ENCODE results near the gene MN1. TPM values are rescaled to one million over a fixed set of nuclear protein-coding genes. Genes with fewer than 3 reads are reported as not detected.

MN1 gene
- total RNA-seq, 2 experiments from 2014 or later = 0.06 TPM

DNA sequence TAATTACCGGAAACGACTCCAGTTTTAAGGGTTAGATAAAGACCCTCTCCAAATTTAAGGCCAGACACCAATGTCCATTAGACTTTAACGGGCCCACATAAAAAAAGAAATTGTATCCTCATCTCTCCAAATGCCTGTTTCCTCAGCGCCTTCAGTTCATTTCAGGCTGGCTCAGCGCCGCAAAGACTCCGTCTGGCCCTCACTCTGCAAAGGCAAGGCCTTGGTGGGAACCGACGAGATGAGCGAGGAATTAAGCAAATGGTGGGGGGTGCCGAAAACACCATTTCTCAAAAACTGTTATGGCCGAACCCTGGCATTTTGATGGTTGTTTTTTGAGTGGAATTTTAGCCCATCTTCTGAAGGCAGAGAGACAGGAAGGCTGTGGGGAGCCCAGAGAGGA, 15.7 kb downstream of the MN1 start:
- DNase-seq = no peak
- Mint-ChIP-seq H3K9me3 (no peaks in the 10 kb centered on the region), H3K36me3 (no peaks in the 10 kb centered on the region), H3K4me1 (no peaks in the 10 kb centered on the region), H3K27ac (no peak overlapping the region), H3K27me3 (peaks cover 5% of the 10 kb centered on the region), H3K4me3 (no peak overlapping the region)

DNA sequence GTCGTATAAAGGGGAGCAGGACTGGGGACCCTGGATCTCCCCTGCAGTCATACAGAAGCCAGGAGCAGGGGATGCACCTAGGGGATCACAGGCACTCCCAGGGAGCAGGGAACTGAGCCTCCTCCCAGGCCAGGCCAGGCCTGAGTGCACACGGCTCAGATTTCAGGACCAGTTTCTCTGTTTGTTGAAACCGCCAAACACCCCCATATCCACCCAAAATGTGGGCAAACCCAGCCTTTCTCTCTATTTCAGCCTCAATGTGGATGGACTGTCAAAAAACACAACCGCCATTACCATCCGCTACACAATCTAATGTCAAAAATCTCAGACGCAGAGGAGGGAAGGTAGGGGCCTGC, 17.5 kb downstream of the MN1 start:
- no peak overlapping the region for H3K27ac Mint-ChIP-seq
- H3K4me3 Mint-ChIP-seq = no peak overlapping the region
- no peaks in the 10 kb centered on the region for H3K9me3 Mint-ChIP-seq
- peaks cover 5% of the 10 kb centered on the region for H3K27me3 Mint-ChIP-seq
- DNase-seq = no peak
- H3K4me1 Mint-ChIP-seq = no peaks in the 10 kb centered on the region
- H3K36me3 Mint-ChIP-seq = no peaks in the 10 kb centered on the region

DNA sequence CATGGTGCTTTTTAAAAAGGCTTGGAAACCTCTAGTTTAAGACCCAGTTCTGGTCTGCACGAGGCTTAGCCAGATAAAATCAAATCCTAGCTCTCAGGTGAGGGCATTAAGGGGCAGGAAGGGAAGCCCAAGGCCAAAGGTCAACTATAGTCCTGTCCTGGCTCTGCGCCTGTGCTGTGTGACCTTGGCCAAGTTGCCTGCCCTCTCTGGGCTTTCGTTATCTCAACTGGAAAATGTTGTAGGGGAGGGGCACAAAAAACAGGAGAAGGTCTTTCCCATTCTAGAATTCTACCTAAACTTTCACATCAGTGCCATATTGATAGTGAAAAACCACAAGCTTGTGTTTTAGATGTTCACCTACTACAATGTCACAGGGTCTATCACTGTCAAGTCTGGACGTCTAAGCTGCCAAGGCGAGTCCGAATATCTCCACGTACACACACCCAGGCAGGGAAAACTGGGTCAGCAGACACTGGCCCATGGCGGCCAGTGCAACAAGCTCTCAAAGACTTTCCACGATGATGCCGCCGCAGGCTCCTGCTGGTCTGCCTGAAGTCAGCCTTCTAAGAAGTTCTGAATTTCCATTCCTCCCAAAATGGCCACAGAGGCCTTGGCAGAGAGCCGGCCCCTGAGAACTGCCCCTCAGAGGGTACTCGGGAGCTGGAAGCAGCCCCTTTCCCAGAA, 18.0 kb downstream of the MN1 start:
- Mint-ChIP-seq H3K27me3 (peaks cover 5% of the 10 kb centered on the region), H3K4me3 (no peak overlapping the region), H3K9me3 (no peaks in the 10 kb centered on the region)

DNA sequence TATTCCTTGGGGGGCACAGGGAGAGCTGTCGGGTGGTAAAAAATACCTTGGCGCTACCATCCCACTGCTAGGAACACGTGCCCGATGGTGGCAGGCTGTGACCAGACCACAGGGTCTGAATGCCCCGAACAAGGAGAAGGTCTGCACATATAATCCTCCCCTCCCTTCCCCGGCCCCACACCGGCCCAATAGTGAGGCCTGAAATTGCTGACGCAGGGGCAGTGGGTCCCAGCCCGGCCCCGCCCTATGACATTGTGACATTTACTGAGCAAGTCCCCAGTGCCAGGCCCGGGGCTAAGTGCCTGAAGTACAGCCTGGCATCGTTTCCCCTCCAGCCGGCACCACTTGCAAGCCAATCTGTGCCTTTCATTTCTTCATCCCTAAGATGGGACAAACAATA, 19.5 kb downstream of the MN1 start:
- no peak overlapping the region for H3K4me3 Mint-ChIP-seq
- H3K9me3 Mint-ChIP-seq = no peaks in the 10 kb centered on the region
- peaks cover 15% of the 10 kb centered on the region for H3K27me3 Mint-ChIP-seq
- H3K27ac Mint-ChIP-seq = no peak overlapping the region
- DNase-seq = no peak
- no peaks in the 10 kb centered on the region for H3K36me3 Mint-ChIP-seq
- H3K4me1 Mint-ChIP-seq = no peaks in the 10 kb centered on the region

More for the DNA sequence above, 18.0 kb downstream of the MN1 start:
- no peak for DNase-seq
- no peaks in the 10 kb centered on the region for H3K36me3 Mint-ChIP-seq
- H3K4me1 Mint-ChIP-seq = no peaks in the 10 kb centered on the region
- H3K27ac Mint-ChIP-seq = no peak overlapping the region

DNA sequence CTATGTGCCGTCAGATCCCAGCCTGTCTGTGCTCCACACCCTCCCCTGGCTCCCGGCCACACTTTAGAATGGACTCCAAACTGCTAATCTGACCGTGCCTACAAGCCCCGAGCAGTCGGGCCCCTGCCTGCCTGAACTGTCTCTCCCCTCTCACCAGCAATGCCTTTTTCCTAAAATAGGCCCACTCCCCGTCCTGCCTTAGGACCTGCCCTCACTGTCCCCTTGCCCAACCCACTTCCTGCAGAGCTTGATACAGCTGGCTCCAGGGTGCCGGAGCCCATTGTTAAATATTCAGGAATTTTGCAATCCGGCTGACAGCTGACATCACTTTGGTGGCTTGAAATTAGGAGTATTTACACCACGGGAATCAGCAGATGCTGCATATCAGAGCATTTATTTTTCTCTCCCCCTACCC, 21.4 kb downstream of the MN1 start:
- no peaks in the 10 kb centered on the region for H3K36me3 Mint-ChIP-seq
- H3K9me3 Mint-ChIP-seq = no peaks in the 10 kb centered on the region
- no peaks in the 10 kb centered on the region for H3K4me1 Mint-ChIP-seq
- H3K27ac Mint-ChIP-seq = no peak overlapping the region
- H3K4me3 Mint-ChIP-seq = no peak overlapping the region
- peaks cover 22% of the 10 kb centered on the region for H3K27me3 Mint-ChIP-seq
- DNase-seq = no peak

DNA sequence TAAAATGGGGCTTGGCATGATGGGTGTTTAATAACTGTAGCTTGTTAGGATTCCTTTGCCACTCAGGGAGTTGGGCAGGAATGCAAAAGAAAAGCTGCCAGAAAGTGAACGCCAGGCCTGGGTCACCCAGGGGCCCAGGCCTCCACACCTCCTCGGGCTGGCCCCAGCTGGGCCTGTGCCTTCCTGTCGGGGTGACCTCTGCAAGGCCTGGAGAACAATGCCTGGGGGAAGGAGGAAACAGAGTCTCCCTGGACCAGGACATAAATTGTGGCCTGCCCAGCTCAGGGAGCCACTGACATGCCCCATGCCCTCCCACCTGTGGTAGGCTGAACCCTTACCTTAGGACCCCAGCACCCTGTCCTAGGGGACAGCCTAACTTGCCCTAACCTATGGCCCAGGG, 21.9 kb downstream of the MN1 start:
- Mint-ChIP-seq H3K4me3 (no peak overlapping the region), H3K4me1 (no peaks in the 10 kb centered on the region), H3K36me3 (no peaks in the 10 kb centered on the region), H3K9me3 (no peaks in the 10 kb centered on the region), H3K27me3 (peaks cover 21% of the 10 kb centered on the region), H3K27ac (no peak overlapping the region)
- no peak for DNase-seq

DNA sequence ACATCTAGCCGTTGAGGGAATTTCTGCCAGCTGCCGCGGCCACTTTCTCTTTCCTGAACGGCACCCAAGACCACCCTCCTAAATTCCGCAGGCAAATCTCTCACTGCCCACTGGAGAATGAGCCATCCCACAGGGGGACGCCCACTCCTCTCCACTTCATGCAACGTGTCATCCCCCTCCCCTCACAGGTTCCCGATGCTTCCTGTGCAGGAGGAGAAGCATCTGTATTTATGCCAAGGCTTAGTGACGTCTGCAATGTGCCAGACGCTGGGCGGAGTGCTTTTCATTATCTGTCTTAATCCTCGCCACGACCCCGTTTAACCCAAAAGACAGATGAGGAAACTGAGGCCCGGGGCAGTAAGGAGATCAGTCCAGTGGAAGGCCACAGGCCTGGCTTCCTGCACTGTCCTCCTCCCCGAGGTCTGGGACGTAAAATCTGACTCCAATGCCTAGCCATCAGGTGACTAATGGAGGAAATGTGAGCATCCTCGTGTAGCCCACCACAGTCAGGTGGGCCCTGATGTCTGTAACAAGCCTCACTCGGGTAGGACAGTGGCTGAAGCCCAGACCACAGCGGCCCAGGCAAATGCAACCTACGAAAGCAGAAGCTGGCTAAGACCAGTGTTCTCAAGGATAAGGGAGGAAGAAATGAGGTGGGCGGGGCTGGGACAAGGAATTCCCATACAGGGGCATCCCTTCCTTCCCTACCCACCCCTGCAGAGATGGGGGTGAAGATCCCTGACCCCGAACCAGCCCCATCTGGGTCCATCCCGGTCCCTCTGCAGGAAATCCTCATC, 23.1 kb downstream of the MN1 start:
- H3K4me3 Mint-ChIP-seq = no peak overlapping the region
- DNase-seq = no peak
- H3K4me1 Mint-ChIP-seq = no peaks in the 10 kb centered on the region
- no peak overlapping the region for H3K27ac Mint-ChIP-seq
- peaks cover 21% of the 10 kb centered on the region for H3K27me3 Mint-ChIP-seq
- no peaks in the 10 kb centered on the region for H3K36me3 Mint-ChIP-seq
- no peaks in the 10 kb centered on the region for H3K9me3 Mint-ChIP-seq

DNA sequence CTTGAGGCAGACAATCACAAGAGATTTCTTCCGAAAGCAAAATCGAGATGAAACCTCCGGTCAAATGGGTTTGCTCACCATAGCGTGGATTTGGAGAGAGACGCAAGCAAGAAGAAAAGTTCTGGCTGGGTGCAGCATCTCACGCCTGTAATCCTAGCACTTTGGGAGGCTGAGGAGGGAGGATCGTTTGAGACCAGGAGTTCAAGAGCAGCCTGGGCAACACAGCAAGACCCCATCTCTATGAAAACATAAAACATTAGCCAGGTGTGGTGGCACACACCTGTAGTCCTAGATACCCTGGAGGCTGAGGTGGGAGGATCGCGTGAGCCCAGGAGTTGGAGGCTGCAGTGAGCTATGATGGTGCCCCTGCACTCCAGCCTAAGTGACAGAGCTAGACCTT, 24.4 kb downstream of the MN1 start:
- Mint-ChIP-seq H3K9me3 (no peaks in the 10 kb centered on the region), H3K36me3 (no peaks in the 10 kb centered on the region), H3K27ac (no peak overlapping the region), H3K4me1 (no peaks in the 10 kb centered on the region), H3K4me3 (no peak overlapping the region), H3K27me3 (peaks cover 21% of the 10 kb centered on the region)
- DNase-seq = no peak

DNA sequence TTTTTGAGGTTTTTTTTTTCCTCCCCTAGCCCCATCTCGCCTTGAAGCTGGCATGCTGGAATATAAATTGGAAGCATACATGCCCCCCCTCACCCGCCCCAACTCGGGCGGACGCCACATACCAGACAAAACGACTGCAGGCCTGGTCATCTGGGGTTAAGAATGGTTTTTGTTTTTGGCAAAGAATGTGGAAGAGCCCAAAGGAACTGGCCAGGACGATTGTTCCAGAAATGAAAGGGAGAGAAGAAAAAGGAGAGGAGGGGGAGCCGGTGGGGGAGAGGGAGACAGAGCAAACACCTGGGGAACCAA, 25.0 kb downstream of the MN1 start:
- H3K27me3 Mint-ChIP-seq = peaks cover 21% of the 10 kb centered on the region
- no peak for DNase-seq
- no peak overlapping the region for H3K4me3 Mint-ChIP-seq
- no peak overlapping the region for H3K27ac Mint-ChIP-seq
- H3K4me1 Mint-ChIP-seq = no peaks in the 10 kb centered on the region
- no peaks in the 10 kb centered on the region for H3K36me3 Mint-ChIP-seq
- H3K9me3 Mint-ChIP-seq = no peaks in the 10 kb centered on the region

DNA sequence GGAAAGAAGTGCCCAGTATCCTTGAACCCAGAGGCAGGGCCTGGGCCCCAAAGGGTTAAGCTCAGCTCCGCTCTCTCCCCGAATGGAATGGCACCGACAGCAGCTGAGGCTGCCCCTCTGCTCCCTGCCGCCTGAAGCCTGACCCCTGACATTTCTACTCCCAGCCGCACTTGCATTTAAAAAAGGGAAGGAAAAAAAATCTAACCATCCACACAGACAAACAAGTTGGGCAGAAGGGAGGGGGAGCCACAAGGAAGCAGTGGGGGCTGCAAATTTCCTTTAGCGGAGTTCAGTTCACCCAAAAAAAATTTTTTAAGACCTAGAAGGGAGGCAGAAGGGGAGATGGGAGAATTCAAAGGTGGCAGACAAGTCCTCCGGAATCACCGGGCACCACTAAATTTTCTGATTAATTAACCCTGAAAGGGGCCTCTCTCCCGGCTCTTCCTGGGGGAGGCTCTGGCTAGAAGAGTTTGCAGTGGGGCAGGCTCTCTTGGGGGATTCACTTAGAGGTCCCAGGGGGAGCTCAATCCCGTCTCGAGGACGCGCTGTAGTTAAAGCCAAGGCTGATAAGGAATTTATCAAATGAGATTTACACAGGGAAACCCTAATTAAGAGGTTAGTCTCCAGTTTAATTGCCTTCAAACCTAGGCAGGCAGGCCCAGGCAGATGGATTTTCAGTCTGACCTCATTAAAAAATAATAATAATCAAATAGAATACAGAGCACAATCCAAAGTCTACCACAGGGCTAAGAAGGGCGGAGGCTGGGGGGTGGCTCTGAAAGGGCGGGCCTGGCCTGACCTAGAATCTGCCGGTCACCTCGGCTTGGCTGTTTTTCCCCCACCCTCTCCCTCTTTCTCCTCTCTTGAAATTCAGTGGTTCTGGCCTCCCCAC, 25.6 kb downstream of the MN1 start:
- Mint-ChIP-seq H3K36me3 (no peaks in the 10 kb centered on the region), H3K4me3 (no peak overlapping the region), H3K4me1 (no peaks in the 10 kb centered on the region), H3K27me3 (peaks cover 21% of the 10 kb centered on the region), H3K27ac (no peak overlapping the region), H3K9me3 (no peaks in the 10 kb centered on the region)
- no peak for DNase-seq

DNA sequence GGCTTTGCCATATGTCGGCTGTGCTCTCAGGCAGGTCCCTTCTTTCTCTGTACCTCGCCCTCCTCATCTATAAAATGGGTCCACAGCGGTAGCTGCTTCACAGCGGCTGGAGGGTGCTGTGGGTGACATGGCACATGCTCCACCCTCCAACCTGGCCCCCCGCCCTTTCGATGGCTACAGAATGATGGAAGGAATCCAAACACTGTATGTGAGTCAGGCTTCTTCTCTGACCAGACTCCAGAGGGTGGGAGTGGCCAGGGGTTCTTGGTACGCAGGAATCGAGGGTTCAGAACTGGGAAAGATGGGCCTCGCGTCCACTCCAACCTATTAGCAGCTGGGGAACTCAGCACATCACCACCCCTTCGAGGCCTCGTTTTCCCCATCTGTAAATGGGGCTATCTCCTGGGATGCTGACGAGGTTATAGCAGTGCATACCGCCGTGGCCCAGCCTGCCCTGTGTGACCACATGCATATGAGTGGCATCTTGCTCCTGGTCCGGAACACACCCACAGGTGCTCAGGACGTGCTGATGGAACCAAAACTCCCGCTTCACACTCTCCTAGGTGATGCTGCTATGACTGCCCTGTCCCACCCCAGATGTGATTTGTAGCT, 26.4 kb downstream of the MN1 start:
- H3K9me3 Mint-ChIP-seq = no peaks in the 10 kb centered on the region
- no peak overlapping the region for H3K27ac Mint-ChIP-seq
- DNase-seq = no peak
- no peaks in the 10 kb centered on the region for H3K4me1 Mint-ChIP-seq
- H3K36me3 Mint-ChIP-seq = no peaks in the 10 kb centered on the region
- peaks cover 21% of the 10 kb centered on the region for H3K27me3 Mint-ChIP-seq
- H3K4me3 Mint-ChIP-seq = no peak overlapping the region

DNA sequence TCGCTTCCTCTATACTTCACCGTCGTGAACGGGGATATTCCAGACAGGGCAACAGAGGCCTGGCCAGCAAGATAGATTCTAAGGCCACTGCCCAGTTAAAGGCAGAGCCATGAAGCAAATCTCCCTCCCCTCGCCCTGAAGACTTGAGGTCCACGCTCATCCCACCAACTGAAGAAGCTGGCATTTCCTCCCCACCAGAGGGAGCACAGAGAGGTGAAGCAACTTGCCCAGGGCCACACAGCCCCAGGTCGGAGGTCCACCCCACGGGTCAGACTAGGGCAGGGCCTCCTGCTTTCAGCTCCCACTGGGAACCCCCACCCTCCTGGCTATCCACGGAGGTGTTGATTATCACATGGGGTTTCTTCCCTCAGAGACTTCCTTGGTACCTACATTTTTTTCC, 27.4 kb downstream of the MN1 start:
- no peaks in the 10 kb centered on the region for H3K4me1 Mint-ChIP-seq
- DNase-seq = no peak
- H3K27ac Mint-ChIP-seq = no peak overlapping the region
- no peak overlapping the region for H3K4me3 Mint-ChIP-seq
- H3K9me3 Mint-ChIP-seq = no peaks in the 10 kb centered on the region
- peaks cover 21% of the 10 kb centered on the region for H3K27me3 Mint-ChIP-seq
- no peaks in the 10 kb centered on the region for H3K36me3 Mint-ChIP-seq

DNA sequence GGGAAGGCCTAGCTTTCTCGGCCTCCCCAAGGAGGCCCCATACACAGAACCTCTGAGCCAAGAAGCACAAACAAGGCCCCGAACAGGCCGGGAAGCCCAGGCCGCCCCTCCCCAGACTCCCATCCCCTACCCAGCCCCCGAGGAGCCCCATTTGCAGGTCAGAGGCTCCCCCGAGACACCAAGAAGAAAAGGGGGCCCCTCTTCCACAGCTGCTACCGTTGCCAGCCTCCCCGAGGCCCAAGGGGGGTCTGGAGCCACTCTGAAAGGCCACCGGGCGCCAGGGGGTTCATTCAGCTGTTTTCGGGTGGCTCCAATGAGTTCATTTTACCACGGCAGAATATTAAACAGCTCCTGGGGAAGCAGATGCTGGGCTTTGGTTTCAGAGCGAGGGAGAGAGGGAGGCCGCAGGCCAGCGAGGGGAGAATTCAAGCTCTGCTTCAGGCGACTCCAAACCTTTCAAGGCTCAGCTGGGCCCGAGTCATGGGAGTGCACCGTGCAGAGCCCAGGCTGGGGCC, 28.5 kb downstream of the MN1 start:
- Mint-ChIP-seq H3K27ac (no peak overlapping the region), H3K9me3 (no peaks in the 10 kb centered on the region), H3K36me3 (no peaks in the 10 kb centered on the region), H3K4me3 (no peak overlapping the region), H3K4me1 (no peaks in the 10 kb centered on the region), H3K27me3 (peaks cover 17% of the 10 kb centered on the region)
- no peak for DNase-seq

DNA sequence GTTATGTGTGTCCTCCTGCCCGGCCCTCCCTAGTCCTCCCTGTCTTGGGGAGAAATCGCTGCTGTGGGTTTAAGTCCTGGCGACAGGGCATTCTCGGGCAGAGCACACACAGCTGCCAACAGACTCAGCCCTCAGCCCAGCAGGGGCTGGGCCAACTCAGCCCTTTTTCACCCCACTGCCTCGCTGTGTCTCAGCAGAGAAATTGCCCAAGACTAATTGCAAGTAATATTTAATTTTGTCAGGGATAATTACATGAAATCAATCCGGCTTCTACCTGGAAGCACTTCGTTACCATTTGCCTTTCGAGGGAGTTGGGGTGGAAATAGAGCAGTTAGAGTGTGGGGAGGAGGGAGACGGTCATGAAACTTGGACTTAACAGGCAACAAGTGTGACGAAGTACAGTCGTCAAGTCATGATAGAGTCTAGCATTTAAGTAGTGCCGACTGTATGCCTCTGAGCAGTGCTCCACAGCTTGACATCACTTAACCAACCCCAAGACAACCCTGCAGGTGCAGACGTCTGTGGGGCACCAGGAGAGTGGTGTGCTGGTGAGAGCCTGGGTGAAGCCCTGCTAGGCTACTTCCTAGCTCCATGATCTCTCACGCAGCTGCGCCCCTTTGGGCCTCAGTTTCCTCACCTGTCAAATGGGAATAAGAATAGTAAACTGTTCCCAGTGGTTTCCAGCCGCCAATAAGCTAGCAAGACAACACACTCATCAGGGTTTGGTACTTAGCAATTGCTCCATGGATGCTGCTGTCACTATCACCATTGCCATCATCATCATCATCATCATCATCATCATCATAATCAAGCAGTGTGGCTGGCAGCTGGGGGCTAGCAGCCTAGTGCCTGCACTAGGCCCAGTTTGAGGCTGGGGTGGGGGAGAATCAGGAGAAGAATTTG, 29.2 kb downstream of the MN1 start:
- no peak overlapping the region for H3K4me3 Mint-ChIP-seq
- H3K27ac Mint-ChIP-seq = no peak overlapping the region
- no peaks in the 10 kb centered on the region for H3K4me1 Mint-ChIP-seq
- no peaks in the 10 kb centered on the region for H3K9me3 Mint-ChIP-seq
- DNase-seq = no peak
- H3K27me3 Mint-ChIP-seq = peaks cover 11% of the 10 kb centered on the region
- no peaks in the 10 kb centered on the region for H3K36me3 Mint-ChIP-seq

All from activated naive CD8-positive, alpha-beta T cell treated with anti-CD3 and anti-CD28 coated beads for 36 hours (primary cell).